ENCODE data around the gene HCN4. TPM values are rescaled to one million over a fixed set of nuclear protein-coding genes. Genes with fewer than 3 reads are reported as not detected.
A peak's percentile ranks its signal among the peaks of the same experiment; 100 is the strongest.
"Not testable (repeated sequence)": the region's sequence is repeated elsewhere in the genome, so short reads cannot be mapped to it uniquely, and the experiment has no call there.

The HCN4 gene
- not detected in 2 replicates for total RNA-seq (2014; rRNA removed; shearing (Covaris generic))
- 0.03 TPM in 1 of 2 replicates, not detected in the other for polyA plus RNA-seq (2016; fragmentation: Nextera tagmentation; extraction: Ambion mirVana)

DNA sequence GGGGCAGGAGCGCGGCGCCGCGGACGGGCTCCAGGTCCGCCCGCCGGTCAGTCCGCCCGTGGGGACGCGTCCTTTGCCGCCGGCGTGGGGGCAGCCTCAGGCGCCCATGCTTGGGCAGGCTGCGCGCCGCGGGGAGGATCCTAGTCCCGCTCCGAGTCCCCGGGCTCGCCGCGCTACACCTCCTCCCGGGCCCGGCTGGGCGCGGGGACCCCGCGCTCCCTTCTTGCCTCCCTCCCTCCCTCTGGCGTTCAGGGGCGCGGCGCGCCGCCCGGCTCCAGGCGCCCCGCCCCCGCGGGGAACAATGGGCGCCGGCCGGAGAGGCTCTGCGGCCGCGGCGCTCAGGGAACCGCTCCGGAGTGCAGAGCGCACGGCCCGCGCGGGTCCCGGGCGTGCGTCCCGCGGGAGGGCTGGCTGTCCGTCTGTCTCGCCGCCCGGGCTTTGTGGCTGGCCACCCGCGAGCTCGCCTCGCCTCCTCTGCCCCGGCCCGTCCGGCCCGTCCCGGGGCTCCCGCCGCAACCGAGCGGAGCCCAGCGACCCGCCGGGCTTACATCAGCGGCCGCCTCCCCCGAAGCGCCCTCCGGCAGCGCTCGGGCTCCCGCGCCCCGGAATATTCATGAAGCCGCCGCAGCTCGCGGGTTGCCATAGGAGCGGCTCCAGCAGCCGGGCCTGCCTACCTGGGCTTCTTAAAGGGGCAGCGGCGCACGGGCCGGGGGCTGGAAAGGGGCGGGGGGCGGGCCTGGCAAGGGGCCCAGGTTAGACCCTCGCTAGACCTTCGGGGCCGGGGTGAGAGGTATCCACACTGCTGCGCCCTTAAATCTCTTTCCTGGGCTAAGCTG, at the start of gene HCN4:
Gene HCN4, minus strand, starts transcription at position 658 of the 836 bp plus-strand sequence. CDS start 688 bp downstream, outside the sequence.
- no peak within 1 kb of the TSS for H2AFZ ChIP-seq
- no peaks in the 10 kb centered on the region for H3F3A ChIP-seq (ENCODE audit: insufficient read depth)
- H3K36me3 ChIP-seq (ENCODE audit: low read depth) = no peaks in the 10 kb centered on the region
- 2% methylated on average over 29 to 74 of the region's 109 CpGs for WGBS, 2 experiments (ENCODE audit: low coverage in 1 of 2, low lambda C conversion rate in 2 of 2, missing lambda C conversion rate in 2 of 2)
- no peak within 1 kb of the TSS for H3K9ac ChIP-seq
- TF ChIP-seq EZH2phosphoT487 (IDR thresholded peaks at IDR 0.05; ENCODE audit: insufficient read depth, low read depth) (0 out of 2 replicates have a peak, but pooled peaks have one; percentile 39), EZH2 (IDR thresholded peaks at IDR 0.05; ENCODE audit: insufficient read depth, poor library complexity, severe bottlenecking) (no peak)
- peak; percentile 38 for DNase-seq
- peaks cover 85% of the 10 kb centered on the region for H3K27me3 ChIP-seq (replicated peaks; ENCODE audit: insufficient read depth)
- H3K4me3 ChIP-seq = peak within 1 kb of the TSS; percentile 54
- H3K9me3 ChIP-seq (ENCODE audit: low read depth) = no peaks in the 10 kb centered on the region
- no peaks in the 10 kb centered on the region for H4K20me1 ChIP-seq (ENCODE audit: insufficient read depth)
- H3K9me2 ChIP-seq (ENCODE audit: insufficient read depth) = no peaks in the 10 kb centered on the region
- H3K79me2 ChIP-seq (ENCODE audit: insufficient read depth) = no peaks in the 10 kb centered on the region
- H3K27ac ChIP-seq = no peak within 1 kb of the TSS
- in situ Hi-C loops (cut with MboI) = no loop called here
- H3K4me2 ChIP-seq (ENCODE audit: unreplicated experiment) = peak within 1 kb of the TSS; percentile 28
- no peaks in the 10 kb centered on the region for H3K4me1 ChIP-seq (ENCODE audit: insufficient read depth)

DNA sequence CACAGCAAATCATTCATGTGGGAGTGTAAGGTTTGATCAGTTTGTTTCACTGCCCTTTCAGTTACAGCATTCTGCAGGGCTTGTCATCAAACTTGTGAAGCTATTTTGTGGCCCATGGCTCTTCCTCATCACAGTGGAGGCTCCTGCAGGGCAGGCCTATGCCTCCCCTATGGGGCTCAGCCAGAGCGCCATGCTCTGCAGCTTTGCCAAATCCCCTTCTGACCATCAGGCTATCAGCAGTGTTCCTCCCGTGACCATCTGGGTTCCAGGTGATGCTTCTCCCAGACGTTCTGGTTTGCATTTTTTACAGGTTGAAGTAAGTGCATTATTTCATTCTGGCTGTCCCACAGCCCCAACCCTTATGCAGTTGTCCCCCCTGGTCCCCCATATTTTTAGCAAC, 46.1 kb upstream of the HCN4 start:
- WGBS, 2 experiments (ENCODE audit: low coverage in 1 of 2, low lambda C conversion rate in 2 of 2, missing lambda C conversion rate in 2 of 2) = 27 to 32% methylated on average over 3 of the region's 3 CpGs
- no peak overlapping the region for H3K4me2 ChIP-seq (ENCODE audit: unreplicated experiment)
- no peak overlapping the region for H3K27ac ChIP-seq
- TF ChIP-seq EZH2phosphoT487 (IDR thresholded peaks at IDR 0.05; ENCODE audit: insufficient read depth, low read depth) = no peak
- no peak for TF ChIP-seq EZH2 (IDR thresholded peaks at IDR 0.05; ENCODE audit: insufficient read depth, poor library complexity, severe bottlenecking)
- no peaks in the 10 kb centered on the region for H3K36me3 ChIP-seq (ENCODE audit: low read depth)
- H3K9me2 ChIP-seq (ENCODE audit: insufficient read depth) = no peaks in the 10 kb centered on the region
- H2AFZ ChIP-seq = no peak overlapping the region
- in situ Hi-C loops (cut with MboI) = no loop called here
- no peak overlapping the region for H3K4me3 ChIP-seq
- no peaks in the 10 kb centered on the region for H3K79me2 ChIP-seq (ENCODE audit: insufficient read depth)
- no peak overlapping the region for H3K9ac ChIP-seq
- no peaks in the 10 kb centered on the region for H3F3A ChIP-seq (ENCODE audit: insufficient read depth)
- no peak for DNase-seq
- H3K27me3 ChIP-seq (replicated peaks; ENCODE audit: insufficient read depth) = peaks cover 28% of the 10 kb centered on the region; the same call in 1 of the 2 replicates
- H3K9me3 ChIP-seq (ENCODE audit: low read depth) = no peaks in the 10 kb centered on the region
- no peaks in the 10 kb centered on the region for H4K20me1 ChIP-seq (ENCODE audit: insufficient read depth)
- no peaks in the 10 kb centered on the region for H3K4me1 ChIP-seq (ENCODE audit: insufficient read depth)

DNA sequence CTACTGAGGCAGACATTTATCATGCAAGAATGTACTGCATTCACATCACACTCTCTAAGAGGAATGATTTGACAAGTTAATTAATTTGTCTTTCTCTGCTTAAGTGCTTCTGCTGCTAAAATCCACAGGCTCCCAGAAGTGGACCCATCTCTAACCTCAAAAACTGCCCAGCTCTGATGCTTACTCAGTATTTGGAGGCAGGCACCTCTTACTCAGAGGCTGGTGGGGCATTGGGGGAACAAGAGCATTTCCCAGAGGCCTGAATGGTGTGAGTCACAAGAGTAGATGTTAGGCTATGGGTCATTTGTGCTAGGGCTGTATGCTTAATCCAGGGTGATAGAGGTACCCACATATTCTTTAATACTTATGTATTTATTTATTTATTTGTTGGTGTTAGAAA, 34.4 kb upstream of the HCN4 start:
- Histone ChIP-seq H3K79me2 (ENCODE audit: insufficient read depth) (no peaks in the 10 kb centered on the region), H3F3A (ENCODE audit: insufficient read depth) (no peaks in the 10 kb centered on the region), H3K4me1 (ENCODE audit: insufficient read depth) (no peaks in the 10 kb centered on the region; the same call in 1 of the 2 replicates), H3K9me2 (ENCODE audit: insufficient read depth) (no peaks in the 10 kb centered on the region), H3K4me3 (no peak overlapping the region), H3K27ac (no peak overlapping the region), H3K9ac (no peak overlapping the region), H3K36me3 (ENCODE audit: low read depth) (no peaks in the 10 kb centered on the region), H3K4me2 (ENCODE audit: unreplicated experiment) (no peak overlapping the region), H3K27me3 (replicated peaks; ENCODE audit: insufficient read depth) (peaks cover 10% of the 10 kb centered on the region), H4K20me1 (ENCODE audit: insufficient read depth) (no peaks in the 10 kb centered on the region), H3K9me3 (ENCODE audit: low read depth) (no peaks in the 10 kb centered on the region), H2AFZ (no peak overlapping the region)
- peak; percentile 65 for DNase-seq
- TF ChIP-seq EZH2phosphoT487 (IDR thresholded peaks at IDR 0.05; ENCODE audit: insufficient read depth, low read depth) = no peak
- no peak for TF ChIP-seq EZH2 (IDR thresholded peaks at IDR 0.05; ENCODE audit: insufficient read depth, poor library complexity, severe bottlenecking)
- in situ Hi-C loops (cut with MboI) = no loop called here

DNA sequence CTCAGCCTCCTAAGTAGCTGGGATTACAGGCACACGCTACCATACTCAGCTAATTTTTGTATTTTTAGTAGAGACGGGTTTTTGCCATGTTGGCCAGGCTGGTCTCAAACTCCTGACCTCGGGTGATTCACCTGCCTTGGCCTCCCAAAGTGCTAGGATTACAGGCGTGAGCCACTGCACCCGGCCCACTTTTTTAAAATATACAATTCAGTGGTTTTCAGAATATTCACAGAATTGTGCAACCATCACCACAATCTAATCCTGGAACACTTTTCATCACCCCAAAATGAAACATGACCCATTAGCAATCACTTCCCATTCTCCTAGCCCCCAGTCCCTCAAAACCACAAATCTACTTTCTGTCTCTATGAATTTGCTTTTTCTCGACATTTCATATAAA, 31.5 kb upstream of the HCN4 start:
- H3K4me3 ChIP-seq; H3K36me3 ChIP-seq (ENCODE audit: low read depth); H3K4me1 ChIP-seq (ENCODE audit: insufficient read depth); H3K27ac ChIP-seq; H3K4me2 ChIP-seq (ENCODE audit: unreplicated experiment); H3F3A ChIP-seq (ENCODE audit: insufficient read depth); H3K9ac ChIP-seq; H3K79me2 ChIP-seq (ENCODE audit: insufficient read depth); H2AFZ ChIP-seq; H3K9me2 ChIP-seq (ENCODE audit: insufficient read depth); H4K20me1 ChIP-seq (ENCODE audit: insufficient read depth); H3K9me3 ChIP-seq (ENCODE audit: low read depth); in situ Hi-C loops (cut with MboI): not testable (repeated sequence)
- peaks cover 10% of the 10 kb centered on the region for H3K27me3 ChIP-seq (replicated peaks; ENCODE audit: insufficient read depth)
- 32 to 38% methylated on average over 6 of the region's 6 CpGs for WGBS, 2 experiments (ENCODE audit: low coverage in 1 of 2, low lambda C conversion rate in 2 of 2, missing lambda C conversion rate in 2 of 2)
- peak; percentile 24 for DNase-seq
